GM23248 (cell line): ENCODE measurements around the gene PON2. TPM values are rescaled to one million over a fixed set of nuclear protein-coding genes. Genes with fewer than 3 reads are reported as not detected.

ENCODE experiments used
- DNase-seq: peaks from one replicate; pipeline ENCODE4 v3.0.0-alpha.2; 2015
- H2AFZ ChIP-seq: fragments of 200-600 bp; sonication (generic); 2 replicates; pipeline ENCODE4 v1.6.1; 2016; ENCODE audit warnings: antibody characterized with exemption
- H3F3A ChIP-seq: fragments of 200-600 bp; sonication (generic); 2 replicates; pipeline ENCODE4 v1.6.1; 2016; ENCODE audit warnings: mild to moderate bottlenecking, antibody characterized with exemption, mixed run types; ENCODE audit not compliant: insufficient read depth
- H3K27ac ChIP-seq: fragments of 200-600 bp; sonication (generic); 2 replicates; pipeline ENCODE4 v1.5.1; 2016; ENCODE audit warnings: mild to moderate bottlenecking
- H3K27me3 ChIP-seq: fragments of 200-600 bp; sonication (generic); replicated peaks from 2 replicates; pipeline ENCODE4 v1.6.1; 2016; ENCODE audit warnings: mild to moderate bottlenecking; ENCODE audit not compliant: insufficient read depth
- H3K36me3 ChIP-seq: fragments of 200-600 bp; sonication (generic); 2 replicates; pipeline ENCODE4 v1.6.1; 2016; ENCODE audit warnings: low read depth, mild to moderate bottlenecking
- H3K4me1 ChIP-seq: fragments of 200-600 bp; sonication (generic); 2 replicates; pipeline ENCODE4 v1.6.1; 2016; ENCODE audit warnings: mild to moderate bottlenecking; ENCODE audit not compliant: insufficient read depth
- H3K4me2 ChIP-seq: fragments of 200-600 bp; sonication (generic); one replicate; pipeline ENCODE4 v1.6.1; 2016; ENCODE audit warnings: mild to moderate bottlenecking; ENCODE audit not compliant: unreplicated experiment
- H3K4me3 ChIP-seq: fragments of 200-600 bp; sonication (generic); 2 replicates; pipeline ENCODE4 v1.5.1; 2016; ENCODE audit warnings: mild to moderate bottlenecking
- H3K79me2 ChIP-seq: fragments of 200-600 bp; sonication (generic); 2 replicates; pipeline ENCODE4 v1.6.1; 2016; ENCODE audit warnings: mild to moderate bottlenecking; ENCODE audit not compliant: insufficient read depth
- H3K9ac ChIP-seq: fragments of 200-600 bp; sonication (generic); 2 replicates; pipeline ENCODE4 v1.6.1; 2016; ENCODE audit warnings: mild to moderate bottlenecking
- H3K9me2 ChIP-seq: fragments of 200-600 bp; sonication (generic); 2 replicates; pipeline ENCODE4 v1.6.1; 2016; ENCODE audit warnings: mixed run types, mild to moderate bottlenecking, moderate library complexity; ENCODE audit not compliant: insufficient read depth
- H3K9me3 ChIP-seq: fragments of 200-600 bp; sonication (generic); one replicate; pipeline ENCODE4 v1.6.1; 2017; ENCODE audit warnings: low read depth
- H4K20me1 ChIP-seq: fragments of 200-600 bp; sonication (generic); 2 replicates; pipeline ENCODE4 v1.6.0; 2016; ENCODE audit not compliant: insufficient read depth
- EZH2 ChIP-seq: fragments of 200-600 bp; sonication (generic); IDR thresholded peaks from 2 replicates; pipeline ENCODE4 v1.6.1; 2018; ENCODE audit warnings: antibody characterized with exemption, mild to moderate bottlenecking; ENCODE audit not compliant: insufficient read depth, poor library complexity, severe bottlenecking
- EZH2phosphoT487 ChIP-seq: fragments of 200-600 bp; sonication (generic); IDR thresholded peaks from 2 replicates; pipeline ENCODE4 v1.6.1; 2018; ENCODE audit warnings: antibody characterized with exemption, moderate library complexity, mild to moderate bottlenecking, low read depth; ENCODE audit not compliant: insufficient read depth
- WGBS, 2 experiments: methylation state at CpG; one replicate each; pipeline ENCODE4 v1.1.6; 2015 to 2017; ENCODE audit warnings: low lambda C conversion rate in 2 of 2, low coverage in 1 of 2; ENCODE audit errors: missing lambda C conversion rate in 2 of 2; 5-methylcytosine and 5-hydroxymethylcytosine counted together
- in situ Hi-C: fragments of 300-500 bp; cut with MboI; formaldehyde crosslinking; loops from 2 replicates; pipeline ENCODE4 v1.15.0; 2020
- polyA plus RNA-seq: library from polyadenylated mRNA; unstranded; fragments of >200 nt; fragmentation: Nextera tagmentation; extraction: Ambion mirVana; gene quantifications from 2 replicates; pipeline ENCODE4 v1.2.1, GENCODE V29; 2016
- total RNA-seq: library from RNA; depleted of rRNA; stranded (reverse); fragments of >200 nt; shearing (Covaris generic); gene quantifications from 2 replicates; pipeline ENCODE4 v1.2.3, GENCODE V29; 2014

The PON2 gene
- total and polyA plus RNA-seq, 2 experiments from 2014 or later: 65.6 to 99.7 TPM

DNA sequence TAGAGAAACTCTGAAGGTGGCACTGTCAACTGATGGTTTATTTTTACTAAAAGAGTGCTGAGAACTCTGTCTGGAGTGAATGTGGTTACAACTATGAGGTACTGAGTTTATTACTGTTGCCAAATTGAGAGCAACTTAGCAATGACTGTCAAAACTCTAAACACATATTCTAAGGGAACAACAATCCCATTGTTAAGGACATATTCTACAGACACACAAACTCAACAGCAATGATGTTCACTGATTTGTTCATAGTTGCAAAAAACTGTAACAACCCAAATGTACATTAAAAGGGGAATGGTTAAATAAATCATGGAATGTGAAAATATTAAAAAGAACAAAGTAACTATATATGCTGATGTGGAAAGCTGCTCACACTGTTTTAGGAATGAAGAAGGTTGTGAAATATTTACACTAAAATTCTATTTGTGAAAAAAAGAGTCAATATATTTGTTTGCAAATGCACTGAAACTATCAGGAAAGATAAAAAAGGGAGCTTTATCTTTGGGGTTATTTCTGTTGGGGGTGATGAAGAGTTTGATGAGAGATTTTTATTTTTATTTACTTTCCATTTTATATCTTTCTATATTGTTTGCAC lies 12.9 kb downstream of the PON2 start:
- peaks cover 5% of the 10 kb centered on the region for H3F3A ChIP-seq
- H3K4me2 ChIP-seq: no peak overlapping the region
- peaks cover 19% of the 10 kb centered on the region for H3K4me1 ChIP-seq
- H3K9me2 ChIP-seq: no peaks in the 10 kb centered on the region; the same call in 1 of the 2 replicates
- no peak overlapping the region for H2AFZ ChIP-seq
- H3K4me3 ChIP-seq: no peak overlapping the region
- no peak for TF ChIP-seq EZH2
- TF ChIP-seq EZH2phosphoT487: no peak
- H3K27me3 ChIP-seq: no peaks in the 10 kb centered on the region
- no peak overlapping the region for H3K27ac ChIP-seq
- H4K20me1 ChIP-seq: no peaks in the 10 kb centered on the region
- peaks cover 12% of the 10 kb centered on the region; the same call in 1 of the 2 replicates for H3K79me2 ChIP-seq
- DNase-seq: no peak
- in situ Hi-C loops: no loop called here
- no peaks in the 10 kb centered on the region for H3K9me3 ChIP-seq
- H3K36me3 ChIP-seq: peaks cover 3% of the 10 kb centered on the region; the same call in 1 of the 2 replicates
- no peak overlapping the region for H3K9ac ChIP-seq

DNA sequence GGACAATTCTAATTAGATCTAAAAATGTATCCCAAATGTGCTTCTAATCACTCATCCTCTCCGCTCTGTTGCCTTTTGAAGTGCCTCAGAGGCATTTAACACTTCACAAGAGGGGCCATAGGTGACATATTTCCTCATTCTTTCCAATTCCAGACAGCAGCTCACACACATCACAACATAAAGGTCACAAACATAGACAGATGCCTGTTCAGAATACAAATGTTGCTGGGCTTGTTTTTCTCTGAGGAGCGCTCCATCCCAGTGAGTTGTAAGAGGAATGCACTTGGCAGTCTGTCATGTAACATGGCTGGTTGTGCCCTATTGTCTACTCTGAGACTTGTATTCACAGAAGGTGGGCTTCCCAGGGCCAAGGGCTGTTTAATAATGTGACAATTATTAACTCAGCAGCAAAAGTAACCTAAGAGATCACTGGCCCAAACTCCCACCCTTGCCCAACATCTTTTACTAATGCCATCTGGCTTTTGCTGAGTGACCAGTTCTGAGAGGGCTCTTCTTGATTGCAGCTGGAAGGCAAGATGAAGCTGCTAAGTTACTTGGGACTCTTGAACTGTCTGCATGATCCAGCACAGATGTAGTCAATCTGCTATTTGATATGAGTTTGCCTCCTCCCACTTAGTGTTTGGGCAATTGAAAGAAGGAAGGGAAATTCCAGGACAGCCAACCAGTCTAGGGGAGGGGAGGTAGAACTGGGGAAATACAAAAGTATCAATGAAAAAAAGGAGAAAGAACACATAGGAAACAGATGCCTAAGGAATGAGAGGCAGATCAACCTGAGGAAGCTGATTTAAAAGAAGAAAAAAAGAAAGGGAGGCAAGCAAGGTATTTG lies 13.6 kb downstream of the PON2 start:
- Histone ChIP-seq H3K9me3 (no peaks in the 10 kb centered on the region), H3K27me3 (no peaks in the 10 kb centered on the region), H3K27ac (no peak overlapping the region), H4K20me1 (no peaks in the 10 kb centered on the region), H3K9me2 (no peaks in the 10 kb centered on the region; the same call in 1 of the 2 replicates), H3K4me1 (peaks cover 19% of the 10 kb centered on the region), H2AFZ (no peak overlapping the region), H3K36me3 (peaks cover 3% of the 10 kb centered on the region; the same call in 1 of the 2 replicates), H3F3A (peaks cover 5% of the 10 kb centered on the region), H3K9ac (no peak overlapping the region), H3K79me2 (peaks cover 7% of the 10 kb centered on the region; the same call in 1 of the 2 replicates), H3K4me3 (no peak overlapping the region), H3K4me2 (no peak overlapping the region)
- in situ Hi-C loops: no loop called here
- TF ChIP-seq EZH2 (no peak), EZH2phosphoT487 (no peak)
- no peak for DNase-seq
- WGBS, 2 experiments: 99 to 100% methylated on average over 2 of the region's 2 CpGs

DNA sequence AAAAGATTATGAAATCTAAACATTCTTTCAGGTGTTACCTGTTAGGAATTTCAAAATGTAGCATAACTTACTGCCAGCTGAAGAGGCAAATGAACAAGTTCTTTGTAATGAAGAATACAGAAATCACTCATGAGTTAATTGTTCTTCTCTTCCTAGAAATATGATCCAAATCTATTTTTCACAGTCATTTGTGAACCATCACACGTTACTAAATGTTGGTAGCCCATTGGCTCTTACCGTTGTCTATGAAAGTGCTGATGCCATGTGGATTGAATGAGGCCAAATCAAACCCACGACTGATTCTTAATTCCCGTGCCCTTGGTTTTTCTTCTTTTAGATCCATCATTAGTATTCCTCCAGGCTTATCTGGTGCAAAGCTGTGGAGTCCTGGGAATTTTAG lies 22.8 kb downstream of the PON2 start:
- Histone ChIP-seq H3K9me3 (no peaks in the 10 kb centered on the region), H3K9me2 (no peaks in the 10 kb centered on the region; the same call in 1 of the 2 replicates), H2AFZ (no peak overlapping the region), H3K27me3 (no peaks in the 10 kb centered on the region), H3K4me2 (no peak overlapping the region), H3K27ac (no peak overlapping the region), H3K4me1 (no peaks in the 10 kb centered on the region), H3K4me3 (no peak overlapping the region), H3K9ac (no peak overlapping the region), H3F3A (no peaks in the 10 kb centered on the region), H3K36me3 (peaks cover 36% of the 10 kb centered on the region), H3K79me2 (no peaks in the 10 kb centered on the region), H4K20me1 (no peaks in the 10 kb centered on the region)
- no peak for DNase-seq
- TF ChIP-seq EZH2phosphoT487 (no peak), EZH2 (no peak)
- in situ Hi-C loops: no loop called here
- 67 to 70% methylated on average over 4 of the region's 4 CpGs for WGBS, 2 experiments

DNA sequence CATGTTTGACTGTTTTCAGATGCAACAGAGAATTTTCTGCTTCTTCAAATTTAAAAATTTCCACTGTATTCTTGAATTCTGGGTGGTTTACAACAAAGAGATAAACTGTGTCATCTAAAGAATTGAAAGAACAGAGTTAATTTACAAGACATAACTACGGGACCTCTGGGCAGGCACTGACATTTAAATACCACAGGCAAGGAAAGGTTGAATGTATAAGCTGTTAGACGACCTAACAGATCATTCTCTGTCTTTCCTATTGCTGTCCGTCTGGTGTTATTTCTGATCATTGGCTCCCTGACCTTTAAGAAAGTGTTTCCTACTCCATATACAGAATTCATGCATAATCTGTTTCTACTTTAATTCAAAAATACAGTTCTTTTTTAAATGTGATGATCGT lies 23.2 kb downstream of the PON2 start:
- Histone ChIP-seq H3K27ac (no peak overlapping the region), H3K4me2 (no peak overlapping the region), H3K27me3 (no peaks in the 10 kb centered on the region), H2AFZ (no peak overlapping the region), H3K4me1 (no peaks in the 10 kb centered on the region), H3K79me2 (no peaks in the 10 kb centered on the region), H3K9ac (no peak overlapping the region), H3K4me3 (no peak overlapping the region), H3K9me2 (no peaks in the 10 kb centered on the region), H4K20me1 (no peaks in the 10 kb centered on the region), H3K36me3 (peaks cover 36% of the 10 kb centered on the region), H3F3A (no peaks in the 10 kb centered on the region), H3K9me3 (no peaks in the 10 kb centered on the region)
- in situ Hi-C loops: no loop called here
- WGBS, 2 experiments: 97 to 98% methylated on average over 4 of the region's 4 CpGs
- no peak for DNase-seq
- TF ChIP-seq EZH2phosphoT487 (no peak), EZH2 (no peak)
